Measurements from ENCODE around the gene SRPK2. TPM values are rescaled to one million over a fixed set of nuclear protein-coding genes. Genes with fewer than 3 reads are reported as not detected.

The SRPK2 gene
- total RNA-seq, 1 experiment from 2014 or later = 50.5 TPM

GRCh38 chr7:105125745-105126144, 263.0 kb downstream of the SRPK2 start:
- H3K9me3 Mint-ChIP-seq = no peaks in the 10 kb centered on the region
- ATAC-seq = no peak
- H3K36me3 Mint-ChIP-seq = peaks cover 24% of the 10 kb centered on the region
- peaks cover 13% of the 10 kb centered on the region for H3K4me1 Mint-ChIP-seq
- TF ChIP-seq, protein P1, sequence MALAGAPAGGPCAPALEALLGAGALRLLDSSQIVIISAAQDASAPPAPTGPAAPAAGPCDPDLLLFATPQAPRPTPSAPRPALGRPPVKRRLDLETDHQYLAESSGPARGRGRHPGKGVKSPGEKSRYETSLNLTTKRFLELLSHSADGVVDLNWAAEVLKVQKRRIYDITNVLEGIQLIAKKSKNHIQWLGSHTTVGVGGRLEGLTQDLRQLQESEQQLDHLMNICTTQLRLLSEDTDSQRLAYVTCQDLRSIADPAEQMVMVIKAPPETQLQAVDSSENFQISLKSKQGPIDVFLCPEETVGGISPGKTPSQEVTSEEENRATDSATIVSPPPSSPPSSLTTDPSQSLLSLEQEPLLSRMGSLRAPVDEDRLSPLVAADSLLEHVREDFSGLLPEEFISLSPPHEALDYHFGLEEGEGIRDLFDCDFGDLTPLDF (CRISPR knock-in tag; IDR thresholded peaks at IDR 0.05) = no peak
- ChIA-PET POLR2A (no interaction called here), CTCF (interaction anchor here (1.0 kb wide), 1 partner anchor 11 kb away, joined by 4 read pairs; no protein-coding TSS in a partner anchor)
- no peak overlapping the region for H3K27ac Mint-ChIP-seq
- no peak for DNase-seq (ENCODE audit: low spot score)
- no peak overlapping the region for H3K4me3 Mint-ChIP-seq
- no peaks in the 10 kb centered on the region for H3K27me3 Mint-ChIP-seq (ENCODE audit: low read depth)

DNA sequence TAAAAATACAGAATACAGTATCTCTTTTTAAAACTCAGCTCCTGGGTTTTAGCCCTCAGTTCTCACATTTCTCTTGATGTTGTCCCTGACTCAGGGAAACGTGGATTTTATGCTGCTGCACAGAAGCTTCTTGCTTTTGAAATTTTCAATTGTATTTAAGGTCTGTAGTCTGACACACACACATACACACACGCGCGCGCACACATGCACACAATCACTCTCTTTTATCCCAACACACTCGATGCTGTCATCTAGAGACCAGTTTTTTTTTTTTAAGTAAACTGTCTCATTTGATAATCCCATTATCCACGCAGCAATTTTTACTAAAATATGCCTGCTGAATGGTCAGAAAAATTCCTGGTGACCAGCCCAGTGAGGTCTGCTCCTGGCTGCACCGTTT, 266.1 kb downstream of the SRPK2 start:
- Mint-ChIP-seq H3K4me3 (no peak overlapping the region), H3K36me3 (peaks cover 18% of the 10 kb centered on the region), H3K4me1 (peaks cover 28% of the 10 kb centered on the region), H3K27ac (no peak overlapping the region), H3K27me3 (ENCODE audit: low read depth) (no peaks in the 10 kb centered on the region), H3K9me3 (no peaks in the 10 kb centered on the region)
- DNase-seq (ENCODE audit: low spot score) = no peak
- ATAC-seq = no peak
- no peak for TF ChIP-seq ERG (CRISPR knock-in tag; IDR thresholded peaks at IDR 0.05)
- TF ChIP-seq, protein P2, sequence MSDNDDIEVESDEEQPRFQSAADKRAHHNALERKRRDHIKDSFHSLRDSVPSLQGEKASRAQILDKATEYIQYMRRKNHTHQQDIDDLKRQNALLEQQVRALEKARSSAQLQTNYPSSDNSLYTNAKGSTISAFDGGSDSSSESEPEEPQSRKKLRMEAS (CRISPR knock-in tag; IDR thresholded peaks at IDR 0.05) = no peak
- no peak for TF ChIP-seq NR2C2 (CRISPR knock-in tag; IDR thresholded peaks at IDR 0.05)
- no peak for TF ChIP-seq EMX1 (CRISPR knock-in tag; IDR thresholded peaks at IDR 0.05)
- TF ChIP-seq RORB (CRISPR knock-in tag; IDR thresholded peaks at IDR 0.05) = no peak
- no peak for TF ChIP-seq KAT7 (CRISPR knock-in tag; IDR thresholded peaks at IDR 0.05; ENCODE audit: borderline replicate concordance)
- no peak for TF ChIP-seq PRRX2 (CRISPR knock-in tag; IDR thresholded peaks at IDR 0.05)
- TF ChIP-seq OVOL2 (CRISPR knock-in tag; IDR thresholded peaks at IDR 0.05; ENCODE audit: borderline replicate concordance) = no peak
- TF ChIP-seq GRHL2 (CRISPR knock-in tag; IDR thresholded peaks at IDR 0.05; ENCODE audit: insufficient replicate concordance, severe bottlenecking) = no peak
- no peak for TF ChIP-seq IRF2 (CRISPR knock-in tag; IDR thresholded peaks at IDR 0.05; ENCODE audit: borderline replicate concordance, low read depth)
- TF ChIP-seq FOXK1 (CRISPR knock-in tag; IDR thresholded peaks at IDR 0.05) = no peak
- TF ChIP-seq ZNF512 (CRISPR knock-in tag; IDR thresholded peaks at IDR 0.05; ENCODE audit: borderline replicate concordance) = no peak
- TF ChIP-seq FOXP1 (CRISPR knock-in tag; IDR thresholded peaks at IDR 0.05; ENCODE audit: borderline replicate concordance) = no peak
- TF ChIP-seq, protein P3, sequence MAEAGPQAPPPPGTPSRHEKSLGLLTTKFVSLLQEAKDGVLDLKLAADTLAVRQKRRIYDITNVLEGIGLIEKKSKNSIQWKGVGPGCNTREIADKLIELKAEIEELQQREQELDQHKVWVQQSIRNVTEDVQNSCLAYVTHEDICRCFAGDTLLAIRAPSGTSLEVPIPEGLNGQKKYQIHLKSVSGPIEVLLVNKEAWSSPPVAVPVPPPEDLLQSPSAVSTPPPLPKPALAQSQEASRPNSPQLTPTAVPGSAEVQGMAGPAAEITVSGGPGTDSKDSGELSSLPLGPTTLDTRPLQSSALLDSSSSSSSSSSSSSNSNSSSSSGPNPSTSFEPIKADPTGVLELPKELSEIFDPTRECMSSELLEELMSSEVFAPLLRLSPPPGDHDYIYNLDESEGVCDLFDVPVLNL (CRISPR knock-in tag; IDR thresholded peaks at IDR 0.05; ENCODE audit: borderline replicate concordance, low read depth) = no peak
- no peak for TF ChIP-seq JUN (CRISPR knock-in tag; IDR thresholded peaks at IDR 0.05)
- TF ChIP-seq CREM (CRISPR knock-in tag; IDR thresholded peaks at IDR 0.05) = no peak
- no peak for TF ChIP-seq ATF1 (CRISPR knock-in tag; IDR thresholded peaks at IDR 0.05)
- no peak for TF ChIP-seq ATF6 (CRISPR knock-in tag; IDR thresholded peaks at IDR 0.05)
- POLR2A ChIA-PET = no interaction called here
- CTCF ChIA-PET = no interaction called here
